Neural cell (in vitro differentiated cells): ENCODE results near the gene CCDC88C. TPM values are rescaled to one million over a fixed set of nuclear protein-coding genes. Genes with fewer than 3 reads are reported as not detected.

Source experiments
- H2AFZ ChIP-seq: fragments of 200-600, 300-800 bp; sonication (generic), shearing (Covaris generic); 2 replicates; pipeline ENCODE4 v1.6.0; 2014; ENCODE audit warnings: low read depth, mild to moderate bottlenecking, antibody characterized with exemption, low read length, moderate library complexity
- H3F3A ChIP-seq: fragments of 200-600 bp; shearing (Covaris generic); 2 replicates; pipeline ENCODE4 v1.6.1; 2016; ENCODE audit warnings: mild to moderate bottlenecking, moderate library complexity, mixed read lengths, antibody characterized with exemption, low read length; ENCODE audit not compliant: insufficient read depth, poor library complexity, severe bottlenecking
- H3K27ac ChIP-seq: fragments of 200-600, 300-800 bp; sonication (generic), shearing (Covaris generic); 2 replicates; pipeline ENCODE4 v1.5.1; 2014; ENCODE audit warnings: mild to moderate bottlenecking, low read length, moderate library complexity
- H3K27me3 ChIP-seq: fragments of 300-800, 200-600 bp; sonication (generic), shearing (Covaris generic); 2 replicates; pipeline ENCODE4 v1.6.0; 2014; ENCODE audit warnings: mild to moderate bottlenecking, low read depth, low read length, moderate library complexity; ENCODE audit not compliant: insufficient read depth
- H3K36me3 ChIP-seq: fragments of 300-800, 200-600 bp; sonication (generic), shearing (Covaris generic); 2 replicates; pipeline ENCODE4 v1.5.1; 2014; ENCODE audit warnings: mild to moderate bottlenecking, antibody characterized with exemption, low read length, moderate library complexity; ENCODE audit not compliant: insufficient read depth
- H3K4me2 ChIP-seq: fragments of 300-800, 200-600 bp; sonication (generic), shearing (Covaris generic); 2 replicates; pipeline ENCODE4 v1.6.0; 2014; ENCODE audit warnings: mild to moderate bottlenecking, low read length
- H3K4me3 ChIP-seq: fragments of 300-800, 200-600 bp; sonication (generic), shearing (Covaris generic); 2 replicates; pipeline ENCODE4 v1.5.1; 2014; ENCODE audit warnings: mild to moderate bottlenecking, low read length, moderate library complexity
- H3K79me2 ChIP-seq: fragments of 200-600 bp; shearing (Covaris generic); replicated peaks from 2 replicates; pipeline ENCODE4 v1.6.0; 2014; ENCODE audit warnings: mild to moderate bottlenecking, low read length, moderate library complexity; ENCODE audit not compliant: insufficient read depth
- H3K9ac ChIP-seq: fragments of 300-800, 200-600 bp; sonication (generic), shearing (Covaris generic); 2 replicates; pipeline ENCODE4 v1.6.1; 2016; ENCODE audit warnings: mild to moderate bottlenecking, low read length, mixed read lengths
- H3K9me2 ChIP-seq: fragments of 200-600 bp; shearing (Covaris generic); 2 replicates; pipeline ENCODE4 v1.6.1; 2016; ENCODE audit warnings: mild to moderate bottlenecking, low read length, mixed read lengths; ENCODE audit not compliant: insufficient read depth
- H3K9me3 ChIP-seq: fragments of 200-600, 300-800 bp; sonication (generic), shearing (Covaris generic); 2 replicates; pipeline ENCODE4 v1.6.1; 2016; ENCODE audit warnings: mild to moderate bottlenecking, mixed run types, low read length, moderate library complexity, mixed read lengths
- H4K20me1 ChIP-seq: fragments of 200-600 bp; shearing (Covaris generic); 2 replicates; pipeline ENCODE4 v1.6.1; 2016; ENCODE audit warnings: mild to moderate bottlenecking, mixed run types; ENCODE audit not compliant: insufficient read depth
- EP300 ChIP-seq: fragments of 450-650 bp; conservative IDR thresholded peaks from 2 replicates; pipeline ENCODE4 v1.6.1; 2014; ENCODE audit warnings: antibody characterized with exemption, mild to moderate bottlenecking, moderate library complexity; ENCODE audit not compliant: poor library complexity, severe bottlenecking
- EZH2 ChIP-seq: fragments of 200-600, 300-800 bp; shearing (Covaris generic), sonication (generic); IDR thresholded peaks from 2 replicates; pipeline ENCODE4 v1.6.1; 2014; ENCODE audit warnings: antibody characterized with exemption, low read length, borderline replicate concordance, mild to moderate bottlenecking; ENCODE audit not compliant: insufficient read depth, poor library complexity, severe bottlenecking
- MXI1 ChIP-seq: fragments of 450-650 bp; conservative IDR thresholded peaks from 2 replicates; pipeline ENCODE4 v1.6.1; 2014; ENCODE audit warnings: antibody characterized with exemption, mild to moderate bottlenecking; ENCODE audit not compliant: poor library complexity, severe bottlenecking
- POLR2AphosphoS5 ChIP-seq: IDR thresholded peaks from 2 replicates; pipeline ENCODE4 v1.6.1; 2012
- RAD21 ChIP-seq: fragments of 450-650 bp; conservative IDR thresholded peaks from 2 replicates; pipeline ENCODE4 v1.6.1; 2014; ENCODE audit warnings: antibody characterized with exemption, mild to moderate bottlenecking, moderate library complexity
- REST ChIP-seq: IDR thresholded peaks from 2 replicates; pipeline ENCODE4 v1.6.1; 2012; ENCODE audit warnings: borderline replicate concordance
- SMC3 ChIP-seq: fragments of 450-650 bp; conservative IDR thresholded peaks from 2 replicates; pipeline ENCODE4 v1.6.1; 2014; ENCODE audit warnings: antibody characterized with exemption, mild to moderate bottlenecking, moderate library complexity; ENCODE audit not compliant: poor library complexity
- TAF1 ChIP-seq: IDR thresholded peaks from 2 replicates; pipeline ENCODE4 v1.6.1; 2012; ENCODE audit warnings: low read depth
- polyA plus RNA-seq: library from polyadenylated mRNA; depleted of rRNA; stranded (reverse); fragments of >200 nt; gene quantifications from 2 replicates; pipeline ENCODE4 v1.2.3, GENCODE V29; 2014
- TF ChIP-seq, protein P1 (sequence below): fragments of 450-650 bp; IDR thresholded peaks from 2 replicates; pipeline ENCODE4 v1.5.1; 2014; ENCODE audit warnings: antibody characterized with exemption, mild to moderate bottlenecking, moderate library complexity; ENCODE audit not compliant: poor library complexity, severe bottlenecking

The CCDC88C gene
- polyA plus RNA-seq, 1 donor from 2014 or later, result 20.1 TPM

DNA sequence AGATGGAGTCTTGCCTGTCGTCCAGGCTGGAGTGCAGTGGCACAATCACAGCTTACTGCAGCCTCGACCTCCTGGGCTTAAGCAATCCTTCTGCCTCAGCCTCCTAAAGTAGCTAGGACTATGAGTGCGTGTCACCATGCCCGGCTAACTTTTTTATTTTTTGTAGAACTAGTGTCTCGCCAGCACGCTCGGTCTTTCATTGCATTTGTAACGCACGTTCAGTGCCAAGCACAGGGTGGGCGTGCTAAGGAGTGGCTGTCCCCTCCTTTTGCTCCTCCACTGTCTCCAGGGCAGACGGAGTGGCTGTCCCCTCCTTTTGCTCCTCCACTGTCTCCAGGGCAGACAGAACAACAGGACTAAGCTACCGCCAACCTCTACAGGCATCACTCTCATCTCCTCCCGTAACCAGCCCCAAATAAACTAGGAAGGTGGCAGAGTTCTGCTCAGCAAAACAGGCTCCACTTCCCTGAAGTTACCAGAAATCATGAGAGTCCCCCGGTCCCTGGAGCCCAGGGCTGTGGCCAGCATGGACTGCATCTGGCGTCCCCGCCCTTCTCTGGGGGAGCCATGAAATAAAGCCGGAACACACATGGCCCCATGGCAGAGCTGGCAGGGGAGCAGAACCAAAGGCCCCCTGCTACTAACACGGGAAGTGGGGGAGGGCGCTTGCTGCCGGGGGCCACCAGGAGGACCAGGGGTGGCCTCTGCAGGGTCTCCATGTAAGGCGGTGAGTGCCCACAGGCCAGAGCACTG lies 60.2 kb downstream of the CCDC88C start:
- Histone ChIP-seq H3F3A (no peaks in the 10 kb centered on the region), H3K9ac (no peak overlapping the region), H3K4me2 (no peak overlapping the region), H3K27ac (no peak overlapping the region), H3K79me2 (peaks cover 9% of the 10 kb centered on the region), H3K36me3 (no peaks in the 10 kb centered on the region), H3K27me3 (no peaks in the 10 kb centered on the region), H3K9me2 (no peaks in the 10 kb centered on the region), H3K9me3 (no peaks in the 10 kb centered on the region), H3K4me3 (no peak overlapping the region), H2AFZ (no peak overlapping the region), H4K20me1 (no peaks in the 10 kb centered on the region)
- TF ChIP-seq, protein P1, sequence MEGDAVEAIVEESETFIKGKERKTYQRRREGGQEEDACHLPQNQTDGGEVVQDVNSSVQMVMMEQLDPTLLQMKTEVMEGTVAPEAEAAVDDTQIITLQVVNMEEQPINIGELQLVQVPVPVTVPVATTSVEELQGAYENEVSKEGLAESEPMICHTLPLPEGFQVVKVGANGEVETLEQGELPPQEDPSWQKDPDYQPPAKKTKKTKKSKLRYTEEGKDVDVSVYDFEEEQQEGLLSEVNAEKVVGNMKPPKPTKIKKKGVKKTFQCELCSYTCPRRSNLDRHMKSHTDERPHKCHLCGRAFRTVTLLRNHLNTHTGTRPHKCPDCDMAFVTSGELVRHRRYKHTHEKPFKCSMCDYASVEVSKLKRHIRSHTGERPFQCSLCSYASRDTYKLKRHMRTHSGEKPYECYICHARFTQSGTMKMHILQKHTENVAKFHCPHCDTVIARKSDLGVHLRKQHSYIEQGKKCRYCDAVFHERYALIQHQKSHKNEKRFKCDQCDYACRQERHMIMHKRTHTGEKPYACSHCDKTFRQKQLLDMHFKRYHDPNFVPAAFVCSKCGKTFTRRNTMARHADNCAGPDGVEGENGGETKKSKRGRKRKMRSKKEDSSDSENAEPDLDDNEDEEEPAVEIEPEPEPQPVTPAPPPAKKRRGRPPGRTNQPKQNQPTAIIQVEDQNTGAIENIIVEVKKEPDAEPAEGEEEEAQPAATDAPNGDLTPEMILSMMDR, result no peak
- TF ChIP-seq EZH2 (no peak), EP300 (no peak), TAF1 (no peak), SMC3 (no peak), RAD21 (no peak)

GRCh38 chr14:91356181-91356763 lies 61.3 kb downstream of the CCDC88C start:
- Histone ChIP-seq H3K9me2 (no peaks in the 10 kb centered on the region), H3K79me2 (peaks cover 9% of the 10 kb centered on the region), H2AFZ (no peak overlapping the region), H3K27me3 (no peaks in the 10 kb centered on the region), H3K4me3 (no peak overlapping the region), H3K36me3 (no peaks in the 10 kb centered on the region), H4K20me1 (no peaks in the 10 kb centered on the region), H3K9me3 (no peaks in the 10 kb centered on the region), H3K9ac (no peak overlapping the region), H3K4me2 (no peak overlapping the region), H3F3A (no peaks in the 10 kb centered on the region), H3K27ac (no peak overlapping the region)
- TF ChIP-seq SMC3 (no peak), REST (no peak), EZH2 (no peak), RAD21 (no peak), MXI1 (no peak), TAF1 (no peak), EP300 (no peak), POLR2AphosphoS5 (no peak)
- TF ChIP-seq, protein P1, result no peak
